SK-MEL-5 (cell line): ENCODE measurements around the gene PAQR9. TPM values are rescaled to one million over a fixed set of nuclear protein-coding genes. Genes with fewer than 3 reads are reported as not detected.

ENCODE experiments used
- DNase-seq: peaks from one replicate; pipeline ENCODE4 v3.0.0-alpha.2; 2016; ENCODE audit warnings: low read depth, low spot score
- in situ Hi-C: cut with HindIII; loops from 2 replicates; pipeline ENCODE4 v1.10.0; 2016; ENCODE audit warnings: low sequenced_read_pairs, high pct_unique_total_duplicates, low pct_unique_long_range_greater_than_20kb
- total RNA-seq: library from RNA; depleted of rRNA; stranded (reverse); fragments of >200 nt; shearing (Covaris generic); gene quantifications from 2 replicates; pipeline ENCODE4 v1.2.3, GENCODE V29; 2014

PAQR9 gene
- total RNA-seq, 1 experiment from 2014 or later = 0.05 TPM

DNA sequence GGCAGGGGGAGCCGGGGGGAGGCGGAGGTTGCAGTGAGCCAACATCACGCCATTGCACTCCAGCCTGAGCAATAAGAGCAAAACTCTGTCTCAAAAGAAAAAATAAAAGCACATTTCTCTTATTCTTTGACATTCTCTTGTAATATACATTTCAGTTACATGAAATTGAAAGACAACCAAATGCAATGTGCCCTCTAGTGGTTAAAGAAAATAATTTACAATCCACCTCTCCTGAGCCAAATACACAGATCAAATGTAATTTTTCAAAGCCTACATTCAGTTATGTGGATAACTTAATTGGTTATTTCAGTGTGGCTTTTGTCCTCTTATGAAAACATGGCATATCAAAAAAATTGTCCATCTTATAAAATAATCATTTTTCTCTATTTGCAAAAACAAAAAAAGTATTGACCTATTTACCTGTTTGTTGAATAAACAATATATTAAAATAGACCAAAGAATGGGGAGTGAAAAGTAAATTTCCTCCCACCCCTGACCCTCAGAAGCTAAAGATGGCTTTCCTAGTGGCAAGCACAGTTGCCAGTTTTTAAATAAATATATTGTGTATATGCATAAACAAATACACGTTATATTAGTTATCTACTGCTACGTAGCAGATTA lies 23.7 kb upstream of the PAQR9 start:
- in situ Hi-C loops = no loop called here
- DNase-seq = peak; percentile 67

DNA sequence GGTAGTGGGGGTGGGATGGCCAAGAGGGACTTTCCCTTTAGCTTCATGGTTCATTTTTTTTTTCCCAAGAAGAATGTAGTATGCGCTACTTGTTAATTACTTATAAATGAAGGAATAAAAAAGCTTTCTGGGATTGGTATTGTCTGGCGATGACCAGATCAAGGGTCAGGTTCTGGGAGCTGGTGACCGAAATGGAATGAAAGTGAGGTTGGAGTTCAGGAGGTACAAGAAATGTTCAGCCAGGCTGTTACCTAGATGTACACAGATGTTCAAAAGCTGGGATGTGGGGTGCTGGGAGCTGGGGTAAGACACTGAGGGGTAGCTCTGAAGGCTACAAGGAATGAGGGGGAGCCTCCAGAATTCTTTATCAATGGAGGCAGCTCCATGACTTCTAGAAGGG lies 20.8 kb upstream of the PAQR9 start:
- in situ Hi-C loops = no loop called here
- DNase-seq = no peak

DNA sequence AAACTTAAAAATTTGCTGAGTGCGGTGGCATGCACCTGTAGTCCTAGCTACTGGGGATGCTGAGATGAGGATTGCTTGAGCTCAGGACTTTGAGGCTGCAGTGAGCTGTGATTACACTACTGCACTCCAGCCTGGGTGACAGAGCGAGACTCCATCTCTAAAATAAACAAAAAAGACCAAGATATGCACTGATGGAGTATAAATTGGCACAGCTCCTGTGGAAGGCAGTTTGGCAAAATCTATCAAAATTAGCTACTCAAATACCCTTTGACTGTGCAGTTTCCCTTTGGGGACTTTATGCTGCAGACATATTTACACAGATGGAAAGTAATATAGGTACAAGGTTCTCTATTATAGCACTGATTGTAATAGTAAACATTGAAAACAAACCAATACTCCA lies 19.8 kb upstream of the PAQR9 start:
- DNase-seq = no peak
- in situ Hi-C loops = no loop called here

DNA sequence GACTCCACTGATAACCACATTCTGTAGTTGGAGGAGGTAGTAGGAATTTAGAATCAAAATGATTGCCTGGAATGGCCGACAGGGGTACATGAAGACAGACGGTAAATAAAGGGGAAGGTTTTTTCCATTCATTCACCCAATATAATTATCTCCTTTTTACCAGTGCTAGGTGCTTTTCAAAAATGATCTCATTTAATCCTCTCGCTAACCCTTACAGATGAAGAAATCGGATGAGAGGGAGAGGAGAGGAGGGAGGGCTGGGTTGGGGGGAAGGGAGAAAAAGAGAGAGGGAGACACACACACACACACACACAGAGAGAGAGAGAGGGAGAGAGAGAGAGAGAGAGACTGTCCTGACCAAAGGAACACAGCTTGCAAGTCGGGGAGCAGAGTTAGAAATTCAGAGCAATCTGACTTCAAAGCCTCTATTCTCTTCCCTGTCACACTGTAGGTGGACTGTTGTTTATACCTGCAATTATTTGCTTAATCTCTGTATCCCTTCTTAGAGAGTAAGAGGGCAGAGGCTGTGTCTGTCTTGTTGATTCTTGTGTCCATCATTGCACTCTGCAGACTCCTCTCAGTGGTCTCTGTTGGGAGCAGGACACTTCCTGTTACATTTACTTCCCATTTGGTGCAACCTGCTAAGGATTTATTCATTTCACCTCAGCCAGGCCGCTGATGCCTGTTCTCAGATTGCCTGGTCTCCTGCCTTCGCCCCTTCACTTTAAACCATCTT lies 18.7 kb upstream of the PAQR9 start:
- DNase-seq = no peak
- in situ Hi-C loops = no loop called here

DNA sequence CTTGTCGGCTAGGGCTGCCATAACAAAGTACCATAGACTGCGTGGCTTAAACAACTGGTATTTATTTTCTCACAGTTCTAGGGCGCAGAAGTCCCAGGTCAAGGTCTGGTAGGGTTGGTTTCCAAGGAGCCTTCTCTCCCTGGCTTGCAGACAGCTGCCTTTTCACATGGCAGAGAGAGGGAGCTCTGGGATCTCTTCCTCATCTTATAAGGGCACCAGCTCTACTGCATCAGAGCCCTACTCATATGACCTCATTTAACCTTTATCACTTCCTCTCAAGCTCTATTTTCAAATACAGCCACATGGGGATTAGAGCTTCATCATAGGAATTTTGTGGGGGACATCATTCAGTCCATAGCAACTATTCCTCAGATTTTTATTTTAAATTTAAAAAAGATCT lies 17.6 kb upstream of the PAQR9 start:
- peak; percentile 76 for DNase-seq
- in situ Hi-C loops = no loop called here

DNA sequence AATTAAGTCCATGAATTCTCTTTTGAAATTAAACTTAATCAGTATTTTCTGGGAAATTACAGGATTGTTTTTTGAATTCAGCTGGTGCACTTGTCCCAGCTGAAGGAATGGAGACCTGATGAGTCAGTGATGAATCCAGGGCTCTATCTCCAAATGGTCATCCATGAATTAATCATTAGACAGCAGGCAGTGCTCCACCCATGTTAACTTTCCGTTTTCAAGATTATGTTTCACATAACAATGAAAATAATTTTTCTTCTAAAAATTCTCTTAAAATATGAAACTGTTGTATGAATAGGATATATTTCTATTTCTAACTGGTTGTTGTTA lies 13.9 kb upstream of the PAQR9 start:
- DNase-seq = no peak
- in situ Hi-C loops = no loop called here

DNA sequence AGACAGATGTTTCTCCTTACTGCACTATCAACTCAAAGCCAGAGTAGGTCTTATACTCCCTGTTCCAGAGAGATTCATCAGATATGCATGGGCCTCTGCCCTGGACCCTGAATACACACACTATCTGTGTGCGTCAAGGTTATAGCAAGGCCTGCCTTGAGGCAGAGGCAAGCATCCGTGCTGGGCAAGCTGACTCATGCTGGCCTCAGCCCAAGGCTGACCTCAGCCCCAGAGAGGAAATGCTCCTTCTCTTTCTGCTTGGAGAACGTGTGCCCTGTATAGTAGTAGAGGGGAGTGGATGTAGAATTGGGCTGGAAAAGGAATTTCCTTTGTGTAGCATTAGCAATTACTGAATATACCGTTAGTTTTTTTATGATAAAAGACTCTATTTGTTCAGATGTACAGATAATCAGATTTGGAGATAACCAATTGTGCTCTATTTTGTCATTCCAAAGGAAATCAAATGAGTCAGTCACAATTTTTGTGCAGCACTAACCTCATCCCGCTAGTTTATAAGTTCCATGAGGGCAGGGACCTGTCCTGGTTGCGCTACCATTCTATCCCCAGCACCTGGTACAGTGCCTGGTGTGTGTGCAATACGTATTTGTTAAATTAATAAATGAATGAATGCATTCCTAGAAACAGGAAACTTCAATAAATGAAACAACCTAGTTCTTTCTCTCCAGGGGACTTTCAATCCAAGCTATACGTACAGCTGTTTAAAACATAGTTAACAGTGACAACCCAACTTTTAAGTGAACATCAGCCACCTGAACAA lies 13.3 kb upstream of the PAQR9 start:
- in situ Hi-C loops = no loop called here

DNA sequence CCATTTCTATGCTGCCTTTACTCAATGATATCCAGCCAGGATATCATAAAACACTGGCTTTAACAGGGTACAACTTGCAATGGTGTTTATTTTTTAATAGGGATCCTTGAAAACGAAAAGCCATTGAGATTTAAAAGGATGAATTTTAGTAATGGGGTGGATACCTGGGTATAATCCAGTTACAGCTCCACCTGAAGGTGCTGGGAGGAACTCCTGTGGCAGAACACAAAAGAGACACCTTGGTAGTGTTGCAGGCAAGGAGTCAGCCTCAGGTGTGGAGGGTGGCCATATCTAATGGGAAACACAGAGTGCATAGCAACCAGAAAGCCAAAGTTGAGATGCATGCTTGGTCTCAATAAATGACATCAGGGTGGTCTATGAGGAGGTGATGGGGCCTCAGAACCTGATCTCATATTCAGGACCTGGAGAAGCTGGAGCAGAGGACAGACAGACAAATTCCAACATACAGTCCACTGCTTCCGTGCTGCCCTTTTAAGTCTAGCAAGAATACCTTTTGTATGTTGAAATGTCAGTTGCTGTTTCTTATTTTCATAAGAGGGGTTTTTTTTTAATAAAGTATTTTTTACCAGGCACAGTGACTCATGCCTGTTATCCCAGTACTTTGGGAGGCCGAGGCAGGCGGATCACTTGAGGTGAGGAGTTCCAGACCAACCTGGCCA lies 12.0 kb upstream of the PAQR9 start:
- no peak for DNase-seq
- in situ Hi-C loops = no loop called here

More for the DNA sequence above, 13.3 kb upstream of the PAQR9 start:
- peak; percentile 97 for DNase-seq

DNA sequence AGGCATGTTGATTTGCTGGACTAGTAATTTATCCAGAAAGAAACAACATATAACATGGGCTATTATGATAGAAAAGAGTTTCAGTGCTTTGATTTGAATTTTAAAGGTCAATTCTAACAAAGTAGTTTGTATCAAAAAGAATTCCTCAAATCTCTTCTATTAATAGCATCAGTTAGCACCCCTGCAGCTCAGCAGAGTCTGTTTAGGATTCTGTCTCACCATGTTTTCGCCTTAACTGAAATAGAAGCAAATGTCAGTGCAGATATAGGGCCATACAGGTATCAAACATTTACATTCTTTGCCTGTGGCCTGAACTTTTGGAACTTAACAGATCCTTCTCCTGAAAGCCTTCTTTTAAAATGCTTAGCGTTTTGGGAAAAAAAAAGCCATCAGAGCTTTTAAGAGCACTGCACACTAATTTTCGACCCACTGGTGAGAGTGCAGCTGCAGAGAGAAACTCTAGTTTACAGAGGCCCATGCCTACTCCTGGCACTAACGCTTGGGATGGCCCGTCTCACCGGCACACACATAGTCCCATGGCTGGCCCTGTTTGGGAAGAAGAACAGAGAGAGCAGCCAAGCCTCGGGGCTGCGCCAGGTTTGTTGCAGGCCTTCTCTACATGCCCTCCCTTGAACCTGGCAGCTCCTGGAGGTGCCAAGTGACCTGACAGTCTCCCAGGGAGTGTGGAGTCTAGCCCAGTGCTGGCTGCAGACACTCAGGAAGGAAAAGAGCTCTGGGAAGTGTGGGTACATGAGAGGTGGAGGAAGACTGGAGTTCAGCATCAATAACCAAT lies 9.9 kb upstream of the PAQR9 start:
- in situ Hi-C loops = no loop called here
- no peak for DNase-seq

DNA sequence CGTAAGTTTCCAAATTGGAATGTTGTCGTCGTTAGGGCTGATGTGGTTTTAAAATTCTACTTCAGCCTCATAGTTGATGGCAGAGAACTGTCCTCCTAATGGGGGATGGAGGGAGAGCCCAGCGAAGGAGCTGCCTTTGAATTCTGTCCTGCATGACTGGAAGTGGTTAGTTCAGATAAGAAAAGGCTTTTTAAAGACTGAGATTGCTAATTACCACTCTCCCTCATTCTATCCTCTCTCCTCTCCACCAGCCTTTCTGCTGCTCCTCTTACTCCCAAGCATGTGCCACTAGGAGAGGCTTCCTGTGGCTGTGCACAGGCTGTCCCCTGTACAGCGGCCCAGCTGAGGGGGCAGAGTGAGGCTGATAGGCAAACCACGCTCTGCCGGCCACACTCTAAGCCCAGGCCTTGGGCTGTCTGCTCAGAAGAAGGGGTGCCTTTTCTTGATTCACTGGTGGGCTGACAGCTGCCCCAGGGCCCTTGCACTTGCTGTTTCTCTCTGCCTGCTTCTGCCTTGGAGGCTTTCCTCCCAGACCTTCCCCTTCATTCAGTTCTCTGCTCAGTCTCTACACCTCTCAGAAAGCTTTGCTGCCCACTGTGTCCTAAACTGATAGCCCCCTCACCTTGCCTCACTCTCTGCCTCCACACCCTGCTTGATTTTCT lies 8.7 kb upstream of the PAQR9 start:
- no peak for DNase-seq
- in situ Hi-C loops = no loop called here

DNA sequence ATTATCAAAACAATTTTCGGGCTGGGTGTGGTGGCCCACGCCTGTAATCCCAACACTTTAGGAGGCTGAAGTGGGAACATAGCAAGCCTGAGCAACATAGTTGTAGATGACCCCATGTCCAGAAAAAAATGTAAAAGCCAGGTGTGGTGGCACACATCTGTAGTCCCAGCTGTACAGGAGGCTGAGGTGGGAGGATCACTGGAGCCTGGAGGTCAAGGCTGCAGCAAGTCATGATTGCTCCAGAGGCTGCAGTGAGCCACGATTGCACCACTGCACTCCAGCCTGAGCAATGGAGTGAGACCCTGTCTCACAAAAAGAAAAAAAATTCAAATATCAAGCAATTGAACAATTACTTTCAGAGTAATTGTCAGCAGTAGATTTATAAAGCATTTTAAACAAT lies 8.0 kb upstream of the PAQR9 start:
- in situ Hi-C loops = no loop called here
- DNase-seq = no peak

DNA sequence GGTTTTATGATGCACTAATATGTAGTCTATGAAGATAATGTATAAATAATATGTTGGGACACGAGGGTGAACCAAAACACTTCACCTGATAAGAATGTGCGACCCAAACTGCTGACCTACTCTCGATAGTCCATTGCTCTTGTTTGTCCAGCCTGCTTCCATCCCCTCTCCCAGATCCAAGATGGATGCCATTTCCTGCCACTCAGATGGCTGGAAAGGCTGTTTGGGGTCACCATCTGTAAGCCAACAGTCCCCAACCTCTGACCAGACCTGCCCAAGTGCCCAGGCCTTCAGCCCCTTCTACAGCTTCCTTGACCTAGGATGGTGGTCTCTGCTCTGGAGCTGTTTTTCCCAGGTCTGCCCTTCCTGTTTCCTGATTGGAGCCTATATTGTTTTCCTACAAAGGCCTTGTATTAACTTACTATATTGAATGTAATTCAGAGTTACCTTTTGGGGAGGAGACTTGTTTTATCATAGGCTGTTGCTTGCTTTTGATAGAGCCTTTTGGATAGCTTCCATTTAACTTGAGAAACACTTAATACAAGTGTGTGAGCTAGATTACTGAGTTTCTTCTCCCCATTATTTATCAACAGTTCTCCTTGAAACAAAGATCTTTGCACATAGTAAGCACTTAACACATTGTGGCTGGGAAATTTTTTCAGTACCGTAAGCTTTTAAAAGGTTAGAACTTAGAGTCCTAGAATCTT lies 5.0 kb upstream of the PAQR9 start:
- in situ Hi-C loops = no loop called here

DNA sequence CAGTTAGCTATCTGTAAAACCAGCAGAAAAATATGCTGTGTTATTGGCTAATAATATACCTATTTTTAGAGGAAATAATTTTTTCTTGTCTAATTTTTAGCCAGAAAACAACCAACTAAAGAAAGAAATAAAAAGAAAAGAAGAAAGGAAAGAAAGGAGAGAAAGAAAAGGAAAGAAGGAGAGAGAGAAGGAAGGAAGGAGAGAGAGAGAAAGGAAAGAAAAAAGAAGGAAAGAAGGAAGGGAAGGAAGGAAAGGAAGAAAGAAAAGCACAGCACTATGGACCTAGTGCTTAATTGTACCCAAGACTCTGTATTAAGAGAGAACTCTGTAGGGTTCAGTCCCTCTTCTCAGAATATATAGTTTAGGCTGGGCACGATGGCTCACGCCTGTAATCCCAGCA lies 3.3 kb upstream of the PAQR9 start:
- in situ Hi-C loops = no loop called here
- no peak for DNase-seq

More for the DNA sequence above, 5.0 kb upstream of the PAQR9 start:
- no peak for DNase-seq

DNA sequence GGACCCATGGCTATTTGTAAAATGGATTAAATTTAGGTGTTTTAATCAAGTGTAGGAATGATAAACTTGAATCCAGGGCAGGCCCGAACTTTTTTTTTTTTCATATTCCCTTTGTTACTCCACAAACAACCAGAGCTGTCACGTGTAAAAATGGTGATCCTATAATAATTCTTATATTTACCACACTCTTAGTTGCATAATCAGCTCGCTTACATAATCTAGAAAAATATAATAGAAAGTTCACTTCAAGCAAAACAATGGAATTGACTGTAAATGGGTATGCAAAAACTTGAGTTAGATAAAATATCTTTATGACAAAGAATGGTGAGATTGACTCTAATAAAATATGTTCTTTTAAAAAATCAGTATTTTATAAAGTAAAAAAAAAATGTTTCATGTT lies 2.1 kb upstream of the PAQR9 start:
- in situ Hi-C loops = no loop called here
- no peak for DNase-seq

DNA sequence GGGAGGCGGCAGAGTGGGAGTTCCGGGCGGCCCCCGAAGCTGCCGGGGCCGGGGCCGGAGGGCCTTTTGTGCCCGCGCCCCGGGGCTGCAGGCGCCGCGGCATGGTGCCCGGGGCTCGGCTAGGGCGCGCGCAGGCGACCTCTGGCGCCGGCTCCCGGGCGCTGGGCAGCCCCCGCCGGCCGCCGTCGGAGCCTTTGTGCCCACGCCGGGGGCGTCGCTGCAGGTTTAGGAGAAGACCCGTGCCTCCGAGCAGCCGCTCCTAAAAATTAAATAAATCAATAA lies 299 bp downstream of the PAQR9 start:
- in situ Hi-C loops = no loop called here

DNA sequence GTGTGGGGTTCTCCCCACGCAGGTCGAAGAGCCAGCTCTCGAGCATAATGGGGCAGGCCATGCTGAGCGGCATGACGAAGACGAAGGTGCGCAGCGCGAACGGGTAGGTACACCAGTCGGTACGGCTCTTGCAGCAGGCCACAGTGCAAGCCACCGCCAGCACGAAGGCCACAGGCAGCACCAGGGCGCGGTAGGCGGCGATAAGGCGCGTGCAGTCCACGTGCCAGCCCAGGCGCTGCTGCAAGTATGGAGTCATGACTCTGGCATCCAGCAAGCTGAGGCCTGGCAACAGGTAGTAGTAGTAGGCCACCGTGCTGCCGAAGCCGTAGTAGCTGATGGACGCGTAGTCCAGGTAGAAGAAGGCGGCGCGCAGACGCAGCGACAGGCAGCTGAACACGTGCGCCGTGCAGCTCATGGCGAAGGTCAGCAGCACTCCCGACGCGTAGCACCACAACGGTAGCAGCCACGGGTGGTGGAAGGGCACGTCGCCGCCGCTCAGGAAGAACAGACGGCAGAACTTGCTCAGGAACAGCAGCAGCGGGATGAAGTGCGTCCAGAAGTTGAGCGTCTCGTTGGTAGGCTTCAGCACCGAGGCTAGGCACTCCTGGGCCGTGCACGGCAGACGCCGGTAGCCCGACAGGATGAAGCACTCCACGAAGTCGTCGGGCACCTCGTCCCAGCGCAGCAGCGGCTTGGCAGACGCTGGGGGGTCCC lies 797 bp downstream of the PAQR9 start:
- in situ Hi-C loops = no loop called here

More for the DNA sequence above, 299 bp downstream of the PAQR9 start:
- no peak for DNase-seq

More for the DNA sequence above, 797 bp downstream of the PAQR9 start:
- DNase-seq = no peak
